H9 (cell line): ENCODE data around the gene RASA4B. TPM values are rescaled to one million over a fixed set of nuclear protein-coding genes. Genes with fewer than 3 reads are reported as not detected.
"Not testable (repeated sequence)": the region's sequence is repeated elsewhere in the genome, so short reads cannot be mapped to it uniquely, and the experiment has no call there.

Experiments
- DNase-seq: peaks from one replicate; pipeline ENCODE4 v3.0.0-alpha.2; 2017
- H2AFZ ChIP-seq: one replicate; pipeline ENCODE4 v1.6.1; 2013; ENCODE audit warnings: mild to moderate bottlenecking, low read length, control low read depth, moderate library complexity
- H2AK5ac ChIP-seq: 2 replicates; pipeline ENCODE4 v1.6.1; 2013; ENCODE audit warnings: low read length, control low read depth, mixed read lengths; ENCODE audit not compliant: insufficient read length
- H2BK120ac ChIP-seq: one replicate; pipeline ENCODE4 v1.6.1; 2013; ENCODE audit warnings: low read depth, mild to moderate bottlenecking, low read length, control low read depth, inconsistent platforms; ENCODE audit not compliant: poor library complexity, severe bottlenecking
- H2BK12ac ChIP-seq: 2 replicates; pipeline ENCODE4 v1.6.1; 2013; ENCODE audit warnings: low read length, control low read depth, mixed read lengths, low read depth; ENCODE audit not compliant: insufficient read length
- H2BK15ac ChIP-seq: 2 replicates; pipeline ENCODE4 v1.6.1; 2013; ENCODE audit warnings: low read depth, low read length, control low read depth
- H2BK20ac ChIP-seq: one replicate; pipeline ENCODE4 v1.6.1; 2013; ENCODE audit warnings: low read depth, mild to moderate bottlenecking, low read length, control low read depth, inconsistent platforms; ENCODE audit not compliant: poor library complexity, severe bottlenecking
- H2BK5ac ChIP-seq: 2 replicates; pipeline ENCODE4 v1.6.1; 2013; ENCODE audit warnings: low read length, control low read depth, mixed read lengths; ENCODE audit not compliant: insufficient read length
- H3K14ac ChIP-seq: 2 replicates; pipeline ENCODE4 v1.6.1; 2013; ENCODE audit warnings: low read length, control low read depth; ENCODE audit not compliant: insufficient read depth
- H3K18ac ChIP-seq: 2 replicates; pipeline ENCODE4 v1.6.1; 2013; ENCODE audit warnings: low read depth, mild to moderate bottlenecking, mixed read lengths, low read length, control low read depth; ENCODE audit not compliant: insufficient read length
- H3K23ac ChIP-seq: 2 replicates; pipeline ENCODE4 v1.6.1; 2013; ENCODE audit warnings: low read length, control low read depth, mixed read lengths, low read depth; ENCODE audit not compliant: insufficient read length
- H3K23me2 ChIP-seq: 2 replicates; pipeline ENCODE4 v1.6.1; 2013; ENCODE audit warnings: low read depth, mild to moderate bottlenecking, mixed read lengths, low read length, control low read depth; ENCODE audit not compliant: insufficient read length, poor library complexity, severe bottlenecking
- H3K27ac ChIP-seq: 2 replicates; pipeline ENCODE4 v1.5.1; 2013; ENCODE audit warnings: low read length, control low read depth, mixed read lengths, low read depth; ENCODE audit not compliant: insufficient read length
- H3K27me3 ChIP-seq: 2 replicates; pipeline ENCODE4 v1.6.1; 2013; ENCODE audit warnings: low read length, control low read depth, inconsistent platforms; ENCODE audit not compliant: insufficient read depth
- H3K4ac ChIP-seq: 2 replicates; pipeline ENCODE4 v1.6.1; 2013; ENCODE audit warnings: low read depth, mild to moderate bottlenecking, control low read depth, inconsistent platforms, low read length, moderate library complexity
- H3K4me1 ChIP-seq: 2 replicates; pipeline ENCODE4 v1.6.1; 2013; ENCODE audit warnings: low read length, control low read depth, inconsistent platforms; ENCODE audit not compliant: insufficient read depth
- H3K4me2 ChIP-seq: 2 replicates; pipeline ENCODE4 v1.6.1; 2013; ENCODE audit warnings: low read length, control low read depth, mixed read lengths; ENCODE audit not compliant: insufficient read length, insufficient read depth
- H3K56ac ChIP-seq: 2 replicates; pipeline ENCODE4 v1.6.1; 2013; ENCODE audit warnings: low read depth, mild to moderate bottlenecking, mixed read lengths, low read length, control low read depth; ENCODE audit not compliant: insufficient read length
- H3K79me1 ChIP-seq: 2 replicates; pipeline ENCODE4 v1.6.1; 2013; ENCODE audit warnings: low read depth, mild to moderate bottlenecking, moderate library complexity, low read length, control low read depth, inconsistent platforms; ENCODE audit not compliant: insufficient read depth, poor library complexity, severe bottlenecking
- H3K79me2 ChIP-seq: 2 replicates; pipeline ENCODE4 v1.6.1; 2013; ENCODE audit warnings: low read length, control low read depth, inconsistent platforms; ENCODE audit not compliant: insufficient read depth
- H3K9ac ChIP-seq: 2 replicates; pipeline ENCODE4 v1.6.1; 2013; ENCODE audit warnings: low read length, control low read depth, mixed read lengths; ENCODE audit not compliant: insufficient read length; ENCODE audit errors: extremely low read depth
- H3K9me3 ChIP-seq: one replicate; pipeline ENCODE4 v1.6.1; 2013; ENCODE audit warnings: low read depth, low read length, inconsistent platforms; ENCODE audit not compliant: control insufficient read depth
- H3T11ph ChIP-seq: one replicate; pipeline ENCODE4 v1.6.1; 2013; ENCODE audit warnings: mild to moderate bottlenecking, low read length, control low read depth, inconsistent platforms
- H4K20me1 ChIP-seq: one replicate; pipeline ENCODE4 v1.6.1; 2013; ENCODE audit not compliant: control insufficient read depth, insufficient read length, insufficient read depth
- H4K5ac ChIP-seq: 2 replicates; pipeline ENCODE4 v1.6.1; 2013; ENCODE audit warnings: low read depth, mild to moderate bottlenecking, mixed read lengths, low read length, control low read depth; ENCODE audit not compliant: insufficient read length
- H4K8ac ChIP-seq: replicated peaks from 2 replicates; pipeline ENCODE4 v1.6.1; 2013; ENCODE audit warnings: low read length, control low read depth, mixed read lengths, low read depth; ENCODE audit not compliant: insufficient read length
- H4K91ac ChIP-seq: 2 replicates; pipeline ENCODE4 v1.6.1; 2013; ENCODE audit warnings: low read depth, mild to moderate bottlenecking, moderate library complexity, mixed read lengths, low read length, control low read depth; ENCODE audit not compliant: insufficient read length
- H3K27ac Mint-ChIP-seq, 3 experiments: 2 replicates in 2 of 3; 3 replicates in 1 of 3; pipeline ENCODE4 v1.8.0; 2020 to 2021; ENCODE audit warnings: mixed read lengths in 3 of 3, mild to moderate bottlenecking in 1 of 3, moderate library complexity in 1 of 3
- H3K27me3 Mint-ChIP-seq: 2 replicates; pipeline ENCODE4 v1.8.0; 2021; ENCODE audit warnings: low read depth, mild to moderate bottlenecking, moderate library complexity, mixed read lengths
- H3K36me3 Mint-ChIP-seq, 3 experiments: 2 replicates in 2 of 3; 3 replicates in 1 of 3; pipeline ENCODE4 v1.8.0; 2020 to 2021; ENCODE audit warnings: low read depth in 3 of 3, mixed read lengths in 3 of 3; ENCODE audit not compliant: insufficient read depth in 1 of 3
- H3K4me1 Mint-ChIP-seq, 2 experiments: 2 replicates each; pipeline ENCODE4 v1.8.0; 2020; ENCODE audit warnings: mixed read lengths in 2 of 2
- H3K4me3 Mint-ChIP-seq, 2 experiments: 2 replicates in 1 of 2; 3 replicates in 1 of 2; pipeline ENCODE4 v1.8.0; 2020 to 2021; ENCODE audit warnings: mild to moderate bottlenecking in 2 of 2, mixed read lengths in 2 of 2, moderate library complexity in 1 of 2
- H3K9me3 Mint-ChIP-seq, 2 experiments: 2 replicates in 1 of 2; 3 replicates in 1 of 2; pipeline ENCODE4 v1.8.0; 2020; ENCODE audit warnings: mild to moderate bottlenecking in 2 of 2, mixed read lengths in 2 of 2, moderate library complexity in 1 of 2
- WGBS: extraction: QIAGEN DNeasy Blood & Tissue Kit; methylation state at CpG from one replicate; pipeline ENCODE4 v1.1.7; 2013; ENCODE audit warnings: missing lambda C conversion rate, low lambda C conversion rate, mixed read lengths; ENCODE audit not compliant: insufficient read length; ENCODE audit errors: extremely low coverage; 5-methylcytosine and 5-hydroxymethylcytosine counted together
- total RNA-seq: library from RNA; stranded (reverse); gene quantifications from 2 replicates; pipeline ENCODE4 v1.2.1, GENCODE V29; 2021

Gene RASA4B
- total RNA-seq, 1 experiment from 2014 or later = 3.7 TPM

DNA sequence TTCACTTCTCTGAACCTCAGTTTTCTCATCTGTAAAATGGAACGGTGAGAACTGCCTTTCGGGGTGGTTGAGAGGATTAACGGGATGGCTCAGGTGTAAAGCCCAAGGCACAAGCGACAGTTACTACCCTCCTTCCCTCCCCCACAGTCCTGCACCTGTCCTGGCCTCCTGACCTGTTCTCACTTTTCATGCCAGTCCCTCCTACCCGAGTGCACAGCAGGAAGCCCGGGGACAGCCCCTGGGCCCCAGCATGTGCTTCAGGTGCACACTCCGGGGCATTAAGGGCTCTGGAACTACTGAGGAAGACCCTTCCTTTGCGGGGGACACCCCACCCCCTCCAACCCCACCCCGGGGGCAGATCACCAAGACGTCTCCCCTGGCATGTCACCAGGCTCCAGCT lies 626 bp downstream of the RASA4B start:
- H3K18ac ChIP-seq, DNase-seq, H3K27ac Mint-ChIP-seq, H4K8ac ChIP-seq, H3K56ac ChIP-seq, H2AFZ ChIP-seq, H3K4me2 ChIP-seq, H3K9me3 ChIP-seq, H4K91ac ChIP-seq, H2AK5ac ChIP-seq, H3K79me1 ChIP-seq, H2BK120ac ChIP-seq, H3K27me3 Mint-ChIP-seq, H3K4me1 ChIP-seq, H3K9ac ChIP-seq, H3K9me3 Mint-ChIP-seq, H3K23me2 ChIP-seq, H3K23ac ChIP-seq, H4K5ac ChIP-seq, H2BK5ac ChIP-seq, H3K27me3 ChIP-seq, H3K4me3 Mint-ChIP-seq, H2BK20ac ChIP-seq, H3K4me1 Mint-ChIP-seq, H3K27ac ChIP-seq, H4K20me1 ChIP-seq, H2BK12ac ChIP-seq, H3T11ph ChIP-seq, H3K36me3 Mint-ChIP-seq, H2BK15ac ChIP-seq, H3K14ac ChIP-seq, H3K79me2 ChIP-seq, H3K4ac ChIP-seq: not testable (repeated sequence)
- WGBS = no CpG with 5 or more reads among the region's 10 CpGs

DNA sequence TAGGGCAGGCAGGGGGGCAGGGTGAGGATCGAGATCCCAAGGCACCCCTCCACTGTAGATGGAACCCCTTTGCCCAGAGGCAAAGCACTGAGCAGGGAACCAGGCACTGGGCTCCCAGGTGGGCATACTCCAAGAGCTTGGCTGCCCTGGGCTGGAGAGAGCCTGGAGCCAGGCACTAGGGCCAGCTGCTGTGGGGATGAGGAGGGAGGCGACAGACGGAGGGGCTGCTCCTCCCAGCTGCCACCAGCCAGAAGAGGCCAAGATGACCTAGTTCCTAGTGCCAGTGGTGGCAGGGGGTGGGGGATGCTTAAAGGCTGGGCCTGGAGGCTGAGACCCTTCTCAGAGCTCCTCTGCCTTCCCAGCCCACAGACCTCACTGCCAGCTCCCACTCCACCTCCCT lies 1.7 kb downstream of the RASA4B start:
- H3K23me2 ChIP-seq, H3K27ac ChIP-seq, H3K56ac ChIP-seq, H3K23ac ChIP-seq, H2BK120ac ChIP-seq, H3K4me1 Mint-ChIP-seq, H3K9me3 Mint-ChIP-seq, H3K79me2 ChIP-seq, H2BK12ac ChIP-seq, H3K9me3 ChIP-seq, H2BK5ac ChIP-seq, H2BK15ac ChIP-seq, H4K5ac ChIP-seq, H2BK20ac ChIP-seq, H3T11ph ChIP-seq, H2AK5ac ChIP-seq, DNase-seq, H3K14ac ChIP-seq, H4K8ac ChIP-seq, H4K91ac ChIP-seq, H4K20me1 ChIP-seq, H3K79me1 ChIP-seq, H3K18ac ChIP-seq, H3K4me1 ChIP-seq, H3K9ac ChIP-seq, H3K27ac Mint-ChIP-seq, H3K36me3 Mint-ChIP-seq, H3K27me3 Mint-ChIP-seq, H2AFZ ChIP-seq, H3K4me2 ChIP-seq, H3K27me3 ChIP-seq, H3K4ac ChIP-seq, H3K4me3 Mint-ChIP-seq: not testable (repeated sequence)
- whole genome bisulfite sequencing = no CpG with 5 or more reads among the region's 3 CpGs
